ENCODE data around the gene CEACAM21. TPM values are rescaled to one million over a fixed set of nuclear protein-coding genes. Genes with fewer than 3 reads are reported as not detected.
A peak's percentile ranks its signal among the peaks of the same experiment; 100 is the strongest.

The CEACAM21 gene
- total and polyA plus RNA-seq, 12 donors = 0.26 to 3.3 (median 0.57) TPM; not detected in 1

DNA sequence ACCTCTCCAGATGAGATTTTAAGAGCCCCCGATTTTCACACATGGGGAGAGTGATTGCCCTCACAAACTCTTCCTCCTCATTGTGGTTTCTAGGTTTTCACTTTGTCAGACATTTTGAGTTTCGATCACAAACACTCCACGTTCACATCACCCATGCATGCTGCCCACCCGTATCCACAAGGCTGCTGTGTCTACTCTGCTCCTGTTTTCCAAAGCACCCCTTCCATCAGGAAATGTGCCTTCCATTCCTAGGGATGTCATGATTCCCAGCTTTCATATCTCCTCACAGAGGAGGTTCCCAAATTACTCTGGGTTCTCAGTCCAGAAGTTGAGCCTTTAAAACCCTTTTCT lies 45.8 kb upstream of the CEACAM21 start:
- Histone ChIP-seq H3K27me3 (peaks cover 0 to 18% (median 7%) of the 10 kb centered on the region in 7 donors), H3K4me3 (peak overlapping the region in 2 of 10 donors; percentile 26 to 32), H3K4me1 (peaks cover 0 to 58% (median 13%) of the 10 kb centered on the region in 9 donors), H3K9me3 (peaks cover 0 to 26% (median 13%) of the 10 kb centered on the region in 11 donors), H3K36me3 (no peaks in the 10 kb centered on the region), H3K27ac (peak overlapping the region in 6 of 10 donors; percentile 26 to 94 (median 80))
- no peak for DNase-seq
- intact Hi-C loops (cut with DNase I) = loop anchor here in 1 of 10 donors (5.0 kb wide), 1 partner anchor 73 kb away; no protein-coding TSS in a partner anchor
- TF ChIP-seq, protein P1, sequence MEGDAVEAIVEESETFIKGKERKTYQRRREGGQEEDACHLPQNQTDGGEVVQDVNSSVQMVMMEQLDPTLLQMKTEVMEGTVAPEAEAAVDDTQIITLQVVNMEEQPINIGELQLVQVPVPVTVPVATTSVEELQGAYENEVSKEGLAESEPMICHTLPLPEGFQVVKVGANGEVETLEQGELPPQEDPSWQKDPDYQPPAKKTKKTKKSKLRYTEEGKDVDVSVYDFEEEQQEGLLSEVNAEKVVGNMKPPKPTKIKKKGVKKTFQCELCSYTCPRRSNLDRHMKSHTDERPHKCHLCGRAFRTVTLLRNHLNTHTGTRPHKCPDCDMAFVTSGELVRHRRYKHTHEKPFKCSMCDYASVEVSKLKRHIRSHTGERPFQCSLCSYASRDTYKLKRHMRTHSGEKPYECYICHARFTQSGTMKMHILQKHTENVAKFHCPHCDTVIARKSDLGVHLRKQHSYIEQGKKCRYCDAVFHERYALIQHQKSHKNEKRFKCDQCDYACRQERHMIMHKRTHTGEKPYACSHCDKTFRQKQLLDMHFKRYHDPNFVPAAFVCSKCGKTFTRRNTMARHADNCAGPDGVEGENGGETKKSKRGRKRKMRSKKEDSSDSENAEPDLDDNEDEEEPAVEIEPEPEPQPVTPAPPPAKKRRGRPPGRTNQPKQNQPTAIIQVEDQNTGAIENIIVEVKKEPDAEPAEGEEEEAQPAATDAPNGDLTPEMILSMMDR (IDR thresholded peaks at IDR 0.05) = no peak
- no peak for ATAC-seq
- 84 to 85% methylated on average over 4 of the region's 4 CpGs for WGBS, 2 donors

DNA sequence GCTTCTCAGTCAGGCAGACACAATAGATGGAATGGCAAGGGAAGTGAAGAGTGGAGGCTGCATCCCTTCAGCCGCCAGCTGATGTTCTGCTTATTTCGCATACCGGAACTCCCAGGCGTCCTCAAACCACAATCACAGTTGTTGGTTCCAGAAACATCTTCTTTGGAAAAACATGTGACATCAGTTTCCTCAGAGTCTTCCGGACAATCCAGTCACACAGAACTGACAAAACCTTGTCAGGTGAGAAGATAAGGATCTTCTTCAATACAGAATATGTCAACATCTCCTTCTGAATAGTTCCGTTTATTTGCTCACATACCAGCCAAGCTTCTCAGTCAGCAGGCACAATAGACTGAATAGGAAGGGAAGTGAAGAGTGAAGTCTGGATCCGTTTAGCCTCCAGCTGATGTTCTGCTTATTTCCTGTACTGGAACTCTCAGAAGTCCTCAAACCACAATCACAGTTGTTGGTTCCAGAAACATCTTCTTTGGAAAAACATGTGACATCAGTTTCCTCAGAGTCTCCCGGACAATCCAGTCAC lies 45.1 kb upstream of the CEACAM21 start:
- DNase-seq = peak in 1 of 2 donors; percentile 38
- TF ChIP-seq, protein P1 (IDR thresholded peaks at IDR 0.05) = no peak
- no peaks in the 10 kb centered on the region for H3K36me3 ChIP-seq
- H3K4me1 ChIP-seq = peaks cover 0 to 65% (median 16%) of the 10 kb centered on the region in 9 donors
- H3K9me3 ChIP-seq = peaks cover 0 to 26% (median 13%) of the 10 kb centered on the region in 11 donors
- peaks cover 0 to 13% (median under 1%) of the 10 kb centered on the region in 7 donors for H3K27me3 ChIP-seq
- ATAC-seq = peak; percentile 18 to 58 (median 52)
- H3K27ac ChIP-seq = peak overlapping the region; percentile 43 to 94 (median 76)
- peak overlapping the region in 6 of 10 donors; percentile 12 to 37 (median 26) for H3K4me3 ChIP-seq
- intact Hi-C loops (cut with DNase I) = loop anchor here in 1 of 10 donors (5.0 kb wide), 1 partner anchor 74 kb away; no protein-coding TSS in a partner anchor
- WGBS, 2 donors = 47 to 57% methylated on average over 8 of the region's 8 CpGs

DNA sequence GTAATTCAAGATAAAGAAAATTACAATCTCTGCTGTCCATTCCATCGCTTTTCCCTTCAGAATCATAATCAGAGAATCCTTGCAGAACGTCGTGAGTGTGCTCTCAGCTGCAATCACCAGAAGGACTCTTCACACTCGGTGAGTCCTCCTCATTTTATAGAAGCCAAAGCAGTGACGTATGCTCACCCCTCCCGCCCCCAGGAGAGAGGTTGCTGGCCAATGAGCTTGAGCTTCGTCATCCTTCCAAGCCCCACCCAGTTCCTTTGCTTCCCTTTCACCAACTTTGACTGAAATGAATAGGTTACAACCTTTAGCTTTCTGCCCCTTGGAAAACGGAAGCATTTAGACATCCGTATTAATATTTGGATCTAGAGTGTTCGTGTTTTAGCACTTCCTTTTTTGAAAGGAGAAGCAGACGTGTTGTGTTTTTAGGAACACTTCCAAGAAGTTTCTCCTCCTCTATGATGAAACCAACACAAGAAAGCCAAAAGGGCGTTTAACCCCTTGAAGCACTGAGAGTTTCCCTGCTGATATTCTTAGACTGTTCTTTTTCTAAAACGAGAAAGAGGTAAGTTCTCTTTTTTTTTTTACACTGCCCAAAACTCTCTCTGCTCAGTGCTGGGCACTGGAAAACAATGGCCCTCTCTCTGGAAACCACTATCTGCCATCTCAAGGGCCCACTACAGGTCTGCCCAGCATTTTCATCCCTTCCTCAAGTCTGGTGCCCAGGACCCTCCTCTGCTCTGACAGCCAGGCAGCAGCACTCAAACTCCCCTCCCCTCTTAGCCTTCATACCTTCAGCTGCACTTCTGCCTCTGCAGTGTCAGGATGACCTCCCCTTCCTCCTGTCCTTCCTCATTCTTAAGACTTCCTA lies 44.3 kb upstream of the CEACAM21 start:
- Histone ChIP-seq H3K36me3 (no peaks in the 10 kb centered on the region), H3K9me3 (peaks cover 0 to 26% (median 13%) of the 10 kb centered on the region in 11 donors), H3K27me3 (peaks cover 0 to 5% (median 2%) of the 10 kb centered on the region in 7 donors), H3K27ac (peak overlapping the region; percentile 43 to 94 (median 78)), H3K4me1 (peaks cover 0 to 65% (median 16%) of the 10 kb centered on the region in 9 donors), H3K4me3 (peak overlapping the region in 6 of 10 donors; percentile 17 to 37 (median 26))
- intact Hi-C loops (cut with DNase I) = loop anchor here in 1 of 10 donors (5.0 kb wide), 1 partner anchor 74 kb away; no protein-coding TSS in a partner anchor
- peak; percentile 69 to 92 for DNase-seq
- 22 to 32% methylated on average over 13 of the region's 13 CpGs for WGBS, 2 donors
- ATAC-seq = peak; percentile 92 to 96 (median 96)
- TF ChIP-seq, protein P1 (IDR thresholded peaks at IDR 0.05) = no peak

DNA sequence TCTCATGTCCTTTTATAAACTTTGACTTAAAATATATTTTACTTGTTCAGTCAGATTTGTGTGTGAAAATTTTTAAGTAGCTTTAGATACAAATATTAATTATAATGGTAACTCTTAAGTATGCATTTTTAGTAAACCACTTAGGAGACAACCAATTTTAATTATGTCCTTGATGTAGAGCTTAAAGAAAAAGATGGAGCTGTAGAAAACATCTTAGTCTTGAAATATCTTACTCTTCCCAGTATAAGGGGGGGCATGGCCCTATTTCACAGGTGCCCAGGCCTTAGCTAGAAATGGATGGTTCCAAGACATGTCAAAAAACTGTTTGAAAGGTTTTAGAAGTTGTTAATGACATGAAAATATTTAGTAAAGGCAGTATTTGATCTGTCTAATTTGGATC lies 43.4 kb upstream of the CEACAM21 start:
- H3K9me3 ChIP-seq = peaks cover 0 to 26% (median 13%) of the 10 kb centered on the region in 11 donors
- peaks cover 0 to 3% (median 0%) of the 10 kb centered on the region in 7 donors for H3K27me3 ChIP-seq
- H3K36me3 ChIP-seq = no peaks in the 10 kb centered on the region
- peak overlapping the region in 2 of 10 donors; percentile 85 to 94 for H3K27ac ChIP-seq
- H3K4me3 ChIP-seq = no peak overlapping the region
- ATAC-seq (no peak), DNase-seq (no peak)
- H3K4me1 ChIP-seq = peaks cover 0 to 65% (median 16%) of the 10 kb centered on the region in 9 donors
- TF ChIP-seq, protein P1 (IDR thresholded peaks at IDR 0.05) = no peak
- intact Hi-C loops (cut with DNase I) = loop anchor here in 1 of 10 donors (5.0 kb wide), 1 partner anchor 75 kb away; no protein-coding TSS in a partner anchor
